Prostate gland (tissue), 2 donors: Measurements from ENCODE around the gene POLR3E. TPM values are rescaled to one million over a fixed set of nuclear protein-coding genes. Genes with fewer than 3 reads are reported as not detected.

Experiments used
- DNase-seq: peaks from one replicate; pipeline ENCODE4 v3.0.0-alpha.2; 2019; ENCODE audit warnings: low spot score
- H3K27ac ChIP-seq, 2 donors: fragments of 200-600 bp; sonication (generic); 2 replicates each; pipeline ENCODE4 v1.5.1; 2017 to 2019
- H3K27me3 ChIP-seq: fragments of 200-600 bp; sonication (generic); replicated peaks from 2 replicates; pipeline ENCODE4 v1.5.1; 2019; ENCODE audit not compliant: insufficient read depth
- H3K36me3 ChIP-seq, 2 donors: fragments of 200-600 bp; sonication (generic); 1 replicate in 1 of 2; 2 replicates in 1 of 2; pipeline versions ENCODE4 v1.5.1 to v1.8.1; 2017 to 2019
- H3K4me1 ChIP-seq: fragments of 200-600 bp; sonication (generic); replicated peaks from 2 replicates; pipeline ENCODE4 v1.5.1; 2019
- H3K4me3 ChIP-seq, 2 donors: fragments of 200-600 bp; sonication (generic); 2 replicates each; pipeline ENCODE4 v1.5.1; 2017 to 2019
- H3K9me3 ChIP-seq: fragments of 200-600 bp; sonication (generic); 2 replicates; pipeline ENCODE4 v1.5.1; 2017
- POLR2A ChIP-seq: fragments of 450-650 bp; IDR thresholded peaks from one replicate; pipeline ENCODE4 v1.6.1; 2016; ENCODE audit warnings: antibody characterized with exemption, mild to moderate bottlenecking
- POLR2AphosphoS5 ChIP-seq: sonication (generic); formaldehyde crosslinking; IDR thresholded peaks from one replicate; pipeline ENCODE4 v1.6.1; 2017; ENCODE audit warnings: antibody characterized with exemption
- WGBS: methylation state at CpG from one replicate; pipeline ENCODE4 v1.1.5; 2018; 5-methylcytosine and 5-hydroxymethylcytosine counted together
- intact Hi-C: fragments of 100-400 bp; cut with DNase I; formaldehyde crosslinking; loops from one replicate; pipeline ENCODE4 v1.14.2; 2022
- total RNA-seq, 2 donors: library from RNA; depleted of rRNA; stranded (reverse); fragments of >200 nt; gene quantifications; one replicate each; pipeline ENCODE4 v1.1.0, GENCODE V29; 2016
- TF ChIP-seq, protein P1 (sequence below), 4 experiments: fragments of 200-600 bp in 2 of 4; fragments of 450-650 bp in 2 of 4; sonication (generic) in 2 of 4; IDR thresholded peaks; 1 replicate in 3 of 4; 2 replicates in 1 of 4; pipeline ENCODE4 v1.5.1; 2016 to 2019; ENCODE audit warnings: antibody characterized with exemption in 4 of 4, mild to moderate bottlenecking in 2 of 4, moderate library complexity in 2 of 4

POLR3E gene
- total RNA-seq, 2 donors from 2014 or later = 52.3 to 61.7 TPM

DNA sequence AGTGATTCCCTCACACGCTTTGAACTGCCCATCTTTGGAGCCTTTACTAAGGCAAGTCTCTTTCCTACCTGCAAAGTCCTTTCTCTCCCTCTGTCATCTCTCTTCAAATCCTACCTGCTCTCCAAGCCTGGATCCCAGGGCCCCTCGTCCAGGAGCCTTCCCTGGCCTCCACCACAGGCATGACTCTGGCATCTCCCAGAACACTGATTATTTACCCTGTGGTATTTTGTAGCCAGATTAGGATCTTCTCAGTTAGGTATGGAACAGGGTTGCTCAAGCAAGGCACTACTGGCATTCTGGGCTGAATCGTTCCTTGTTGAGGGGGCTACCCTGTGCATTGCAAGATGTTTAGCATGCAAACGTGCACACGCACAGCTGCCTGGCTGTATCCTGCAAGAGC is 31.9 kb upstream of the POLR3E start:
- no peak for TF ChIP-seq POLR2A
- TF ChIP-seq, protein P1, sequence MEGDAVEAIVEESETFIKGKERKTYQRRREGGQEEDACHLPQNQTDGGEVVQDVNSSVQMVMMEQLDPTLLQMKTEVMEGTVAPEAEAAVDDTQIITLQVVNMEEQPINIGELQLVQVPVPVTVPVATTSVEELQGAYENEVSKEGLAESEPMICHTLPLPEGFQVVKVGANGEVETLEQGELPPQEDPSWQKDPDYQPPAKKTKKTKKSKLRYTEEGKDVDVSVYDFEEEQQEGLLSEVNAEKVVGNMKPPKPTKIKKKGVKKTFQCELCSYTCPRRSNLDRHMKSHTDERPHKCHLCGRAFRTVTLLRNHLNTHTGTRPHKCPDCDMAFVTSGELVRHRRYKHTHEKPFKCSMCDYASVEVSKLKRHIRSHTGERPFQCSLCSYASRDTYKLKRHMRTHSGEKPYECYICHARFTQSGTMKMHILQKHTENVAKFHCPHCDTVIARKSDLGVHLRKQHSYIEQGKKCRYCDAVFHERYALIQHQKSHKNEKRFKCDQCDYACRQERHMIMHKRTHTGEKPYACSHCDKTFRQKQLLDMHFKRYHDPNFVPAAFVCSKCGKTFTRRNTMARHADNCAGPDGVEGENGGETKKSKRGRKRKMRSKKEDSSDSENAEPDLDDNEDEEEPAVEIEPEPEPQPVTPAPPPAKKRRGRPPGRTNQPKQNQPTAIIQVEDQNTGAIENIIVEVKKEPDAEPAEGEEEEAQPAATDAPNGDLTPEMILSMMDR (IDR thresholded peaks at IDR 0.05) = no peak
- no peak for TF ChIP-seq POLR2AphosphoS5
- no peak overlapping the region for H3K4me3 ChIP-seq
- intact Hi-C loops = no loop called here
- H3K27me3 ChIP-seq = no peaks in the 10 kb centered on the region
- H3K36me3 ChIP-seq = peaks cover 17 to 26% of the 10 kb centered on the region in 2 donors
- H3K4me1 ChIP-seq = no peaks in the 10 kb centered on the region
- H3K27ac ChIP-seq = no peak overlapping the region
- DNase-seq = no peak
- 67% methylated on average over 5 of the region's 5 CpGs for whole genome bisulfite sequencing
- H3K9me3 ChIP-seq = no peaks in the 10 kb centered on the region

DNA sequence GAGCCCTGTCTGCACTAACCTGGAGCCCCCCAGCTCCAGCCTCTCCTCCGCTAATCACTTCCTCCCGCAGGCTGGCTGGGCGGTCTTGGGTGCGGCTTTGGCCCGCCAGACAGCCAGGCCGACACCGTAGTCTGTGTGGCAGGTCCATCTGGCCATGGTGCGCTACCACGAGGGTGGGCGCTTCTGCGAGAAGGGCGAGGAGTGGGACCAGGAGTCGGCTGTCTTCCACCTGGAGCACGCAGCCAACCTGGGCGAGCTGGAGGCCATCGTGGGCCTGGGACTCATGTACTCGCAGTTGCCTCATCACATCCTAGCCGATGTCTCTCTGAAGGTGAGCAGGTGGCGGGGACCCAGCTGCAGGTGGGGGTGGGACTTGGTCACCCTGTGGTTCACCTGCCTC is 30.7 kb upstream of the POLR3E start:
- intact Hi-C loops = no loop called here
- H3K9me3 ChIP-seq = no peaks in the 10 kb centered on the region
- no peak for DNase-seq
- no peak overlapping the region for H3K27ac ChIP-seq
- H3K27me3 ChIP-seq = no peaks in the 10 kb centered on the region
- WGBS = 95% methylated on average over 19 of the region's 19 CpGs
- H3K4me3 ChIP-seq = no peak overlapping the region
- no peaks in the 10 kb centered on the region for H3K4me1 ChIP-seq
- TF ChIP-seq POLR2A (no peak), POLR2AphosphoS5 (no peak)
- TF ChIP-seq, protein P1 (IDR thresholded peaks at IDR 0.05) = no peak
- H3K36me3 ChIP-seq = peaks cover 17 to 31% of the 10 kb centered on the region in 2 donors

DNA sequence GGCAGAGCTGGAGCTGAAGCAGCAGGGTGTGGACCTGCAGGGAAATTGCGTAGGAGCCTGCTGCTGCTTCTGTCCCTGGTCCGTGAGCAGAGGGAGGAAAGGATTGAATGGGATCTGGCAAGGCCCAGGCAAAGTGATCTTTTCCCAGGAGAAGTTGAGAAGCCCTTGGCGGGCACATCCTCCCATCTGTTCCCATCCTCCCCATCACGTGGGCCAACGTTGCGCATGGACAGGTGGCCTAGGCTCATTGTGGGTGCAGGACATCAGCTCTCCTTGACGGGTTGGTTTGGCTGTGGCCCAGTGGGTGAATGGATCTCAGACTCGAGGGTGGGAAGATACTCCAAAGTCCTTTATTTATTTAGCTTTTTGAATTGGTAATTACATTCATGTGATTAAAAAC is 29.4 kb upstream of the POLR3E start:
- H3K27ac ChIP-seq = no peak overlapping the region
- H3K9me3 ChIP-seq = no peaks in the 10 kb centered on the region
- H3K27me3 ChIP-seq = no peaks in the 10 kb centered on the region
- H3K4me1 ChIP-seq = no peaks in the 10 kb centered on the region
- H3K4me3 ChIP-seq = no peak overlapping the region
- 89% methylated on average over 8 of the region's 8 CpGs for WGBS
- peaks cover 16 to 30% of the 10 kb centered on the region in 2 donors for H3K36me3 ChIP-seq
- TF ChIP-seq, protein P1 (IDR thresholded peaks at IDR 0.05) = no peak
- TF ChIP-seq POLR2A (no peak), POLR2AphosphoS5 (no peak)
- intact Hi-C loops = no loop called here
- DNase-seq = no peak

GRCh38 chr16:22270525-22270924 is 26.7 kb upstream of the POLR3E start:
- H3K36me3 ChIP-seq = peaks cover 3 to 32% of the 10 kb centered on the region in 2 donors
- H3K27me3 ChIP-seq = no peaks in the 10 kb centered on the region
- intact Hi-C loops = no loop called here
- TF ChIP-seq POLR2AphosphoS5 (no peak), POLR2A (no peak)
- TF ChIP-seq, protein P1 (IDR thresholded peaks at IDR 0.05) = no peak
- no peaks in the 10 kb centered on the region for H3K9me3 ChIP-seq
- H3K4me3 ChIP-seq = no peak overlapping the region
- no peaks in the 10 kb centered on the region for H3K4me1 ChIP-seq
- WGBS = over 99% methylated on average over 3 of the region's 3 CpGs
- no peak overlapping the region for H3K27ac ChIP-seq
- DNase-seq = no peak

- intact Hi-C loops = no loop called here
- Histone ChIP-seq H3K27me3 (no peaks in the 10 kb centered on the region), H3K36me3 (peaks cover 3 to 26% of the 10 kb centered on the region in 2 donors), H3K9me3 (no peaks in the 10 kb centered on the region), H3K27ac (no peak overlapping the region), H3K4me1 (no peaks in the 10 kb centered on the region), H3K4me3 (no peak overlapping the region)
- no peak for DNase-seq
- WGBS = 52% methylated on average over 8 of the region's 8 CpGs
- TF ChIP-seq POLR2AphosphoS5 (no peak), POLR2A (no peak)
- TF ChIP-seq, protein P1 (IDR thresholded peaks at IDR 0.05) = no peak
Measured at GRCh38 chr16:22272870-22273650, 24.1 kb upstream of the POLR3E start.
